B cell (primary cell): ENCODE data around the gene ALAD.

Experiments used
- CTCF ChIP-seq: fragments of 200-600 bp; IDR thresholded peaks from one replicate; pipeline ENCODE4 v1.8.0; 2022; ENCODE audit warnings: antibody characterized with exemption, mild to moderate bottlenecking
- EZH2 ChIP-seq: IDR thresholded peaks from 2 replicates; pipeline ENCODE4 v1.6.1; 2012; ENCODE audit warnings: borderline replicate concordance, low read depth, mild to moderate bottlenecking, moderate library complexity, low read length; ENCODE audit not compliant: insufficient read depth, poor library complexity, severe bottlenecking

- TF ChIP-seq CTCF (no peak), EZH2 (no peak)
Observed at GRCh38 chr9:113345671-113346070, 55.4 kb downstream of the ALAD start.
